Raji (cell line): ENCODE results near the gene SCRN1.

ENCODE experiments used
- POLR2A ChIP-seq: IDR thresholded peaks from 2 replicates; pipeline ENCODE4 v1.6.1; 2011; ENCODE audit warnings: low read depth, low read length, control low read depth; ENCODE audit not compliant: insufficient read depth

SCRN1 gene, protein sequence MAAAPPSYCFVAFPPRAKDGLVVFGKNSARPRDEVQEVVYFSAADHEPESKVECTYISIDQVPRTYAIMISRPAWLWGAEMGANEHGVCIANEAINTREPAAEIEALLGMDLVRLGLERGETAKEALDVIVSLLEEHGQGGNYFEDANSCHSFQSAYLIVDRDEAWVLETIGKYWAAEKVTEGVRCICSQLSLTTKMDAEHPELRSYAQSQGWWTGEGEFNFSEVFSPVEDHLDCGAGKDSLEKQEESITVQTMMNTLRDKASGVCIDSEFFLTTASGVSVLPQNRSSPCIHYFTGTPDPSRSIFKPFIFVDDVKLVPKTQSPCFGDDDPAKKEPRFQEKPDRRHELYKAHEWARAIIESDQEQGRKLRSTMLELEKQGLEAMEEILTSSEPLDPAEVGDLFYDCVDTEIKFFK

DNA sequence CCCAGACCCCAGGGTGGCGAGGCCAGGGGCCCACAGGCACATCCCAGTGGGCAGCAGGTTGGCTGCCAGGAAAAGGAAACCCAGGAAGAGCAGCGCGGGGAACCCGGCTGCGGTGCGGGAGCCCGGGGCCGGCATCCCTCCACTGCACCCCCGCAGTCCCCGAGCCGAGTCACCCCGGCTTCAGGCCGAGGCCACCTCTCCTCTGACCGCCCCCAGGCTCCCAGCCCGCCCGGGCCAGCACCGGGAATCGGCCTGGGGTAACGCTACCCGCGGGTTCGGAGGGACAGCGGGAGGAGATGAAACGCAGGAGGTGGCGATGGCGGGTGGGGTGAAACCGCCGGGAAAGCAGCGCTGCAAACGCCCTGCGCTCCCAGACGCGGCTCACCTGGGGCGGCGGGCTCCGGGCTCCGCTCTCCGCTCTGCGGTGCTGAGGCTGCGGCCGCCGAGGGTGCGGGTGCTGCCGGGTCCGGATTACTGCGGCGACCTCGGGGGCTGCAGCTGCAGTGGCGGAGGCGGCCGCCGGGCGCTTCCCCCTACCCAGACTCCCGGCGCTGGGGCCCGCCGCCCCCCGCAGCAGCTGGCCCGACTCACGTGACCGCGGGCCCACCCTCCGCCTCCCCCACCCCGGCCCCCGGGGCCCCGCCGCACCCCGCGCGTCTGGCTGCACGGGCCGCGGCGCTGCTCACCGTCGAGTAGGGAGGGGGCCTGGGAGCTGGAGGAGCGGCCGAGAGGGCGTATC lies at the start of gene SCRN1:
Gene SCRN1 (minus strand): TSS at position 545 of the 739 bp plus-strand sequence. CDS start 20,734 bp downstream, outside the sequence.
- TF ChIP-seq POLR2A = 0 out of 2 replicates have a peak, but pooled peaks have one; percentile 22

- TF ChIP-seq POLR2A = no peak
Measured at GRCh38 chr7:30038196-30038980, 48.8 kb upstream of the SCRN1 start.

DNA sequence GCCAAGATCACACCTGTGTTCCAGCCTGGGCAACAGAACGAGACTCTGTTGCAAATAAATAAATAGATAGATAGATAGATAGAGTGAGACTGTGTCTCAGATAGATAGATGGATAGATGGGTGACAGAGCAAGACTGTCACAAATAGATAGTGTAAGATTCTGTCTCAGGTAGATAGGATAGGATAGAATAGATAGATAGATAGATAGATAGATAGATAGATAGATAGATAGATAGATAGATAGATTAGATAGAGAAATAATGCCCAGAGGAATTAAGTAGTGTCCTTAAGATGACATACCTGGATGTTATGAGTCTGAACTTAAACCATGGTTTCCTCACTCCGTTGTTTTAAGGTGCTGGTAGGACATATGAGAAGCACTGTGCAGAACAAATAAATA lies 46.6 kb upstream of the SCRN1 start:
- TF ChIP-seq POLR2A = no peak

GRCh38 chr7:30034501-30034900 lies 44.9 kb upstream of the SCRN1 start:
- TF ChIP-seq POLR2A = no peak

- TF ChIP-seq POLR2A = no peak
Measured at GRCh38 chr7:30032310-30033125, 42.9 kb upstream of the SCRN1 start.

DNA sequence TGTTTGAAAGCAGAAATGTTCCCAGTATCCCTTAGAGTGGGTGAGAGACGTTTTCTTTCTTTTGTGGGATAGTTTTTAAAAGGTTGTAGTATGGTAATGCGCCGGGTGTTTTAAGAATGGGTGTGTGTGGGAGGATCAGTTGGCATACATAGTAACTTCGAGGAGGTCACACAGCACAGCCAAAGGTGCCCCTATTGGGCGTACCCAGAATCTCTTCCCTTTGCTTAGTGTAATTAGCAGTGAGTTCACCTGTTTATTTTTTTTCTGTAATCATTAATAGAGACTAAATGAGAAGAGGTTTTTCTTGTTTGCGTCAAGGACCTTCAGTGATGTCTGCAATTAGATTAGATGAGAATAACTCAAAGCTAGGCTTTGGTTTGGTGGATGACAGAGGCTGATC lies 40.1 kb upstream of the SCRN1 start:
- TF ChIP-seq POLR2A = no peak

- no peak for TF ChIP-seq POLR2A
Measured at GRCh38 chr7:30028749-30029635, 39.4 kb upstream of the SCRN1 start.

- peak; percentile 85 for TF ChIP-seq POLR2A
Measured at GRCh38 chr7:30028216-30028748, 38.7 kb upstream of the SCRN1 start, which contains the start of gene PLEKHA8. TSS of gene PLEKHA8 (plus strand) at chr7:30028412. CDS start at chr7:30028763, 351 bp downstream.

- TF ChIP-seq POLR2A = peak; percentile 93; the same call in 1 of the 2 replicates
Measured at GRCh38 chr7:30027740-30028215, 38.2 kb upstream of the SCRN1 start.

DNA sequence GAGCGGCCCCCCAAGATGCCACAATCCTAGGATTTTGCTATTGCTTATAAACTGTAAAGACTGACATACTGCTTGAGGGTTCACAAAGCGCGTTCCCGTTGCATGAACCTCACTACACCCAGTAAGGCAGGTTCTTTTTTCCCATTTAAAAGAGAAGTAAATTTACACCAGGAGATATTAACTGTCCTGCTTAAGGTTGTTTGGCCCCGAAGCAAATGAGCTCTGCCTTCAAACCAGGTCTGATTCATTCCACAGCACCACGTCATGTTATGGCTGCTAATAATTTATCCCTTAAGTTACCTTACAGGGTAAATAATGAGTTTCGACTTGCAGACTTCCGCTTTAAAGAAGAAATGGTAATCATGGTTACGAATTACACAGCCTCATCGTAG lies 37.5 kb upstream of the SCRN1 start:
- no peak for TF ChIP-seq POLR2A

- peak; percentile 82 for TF ChIP-seq POLR2A
Measured at GRCh38 chr7:30026229-30027064, 36.8 kb upstream of the SCRN1 start, which contains the start of gene FKBP14. TSS of gene FKBP14 (minus strand) at chr7:30026702. CDS start at chr7:30026508, 194 bp downstream.

DNA sequence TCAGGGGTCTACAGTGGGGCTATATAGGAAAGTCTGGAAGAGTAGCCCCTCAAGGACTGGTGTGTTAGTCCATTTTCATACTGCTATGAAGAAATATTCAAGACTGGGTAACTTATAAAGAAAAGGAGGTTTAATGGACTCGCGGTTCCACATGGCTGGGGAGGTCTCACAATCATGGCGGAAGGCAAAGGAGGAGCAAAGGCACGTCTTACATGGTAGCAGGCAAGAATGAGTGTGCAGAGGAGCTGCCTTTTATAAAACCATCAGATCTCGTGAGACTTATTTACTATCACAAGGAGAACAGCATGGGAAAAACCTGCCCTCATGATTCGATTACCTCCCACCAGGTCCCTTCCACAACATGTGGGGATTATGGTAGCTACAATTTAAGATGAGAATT lies 33.9 kb upstream of the SCRN1 start:
- TF ChIP-seq POLR2A = no peak
